ENCODE measurements around the gene PIP5K1A.
A peak's percentile ranks its signal among the peaks of the same experiment; 100 is the strongest.

Gene PIP5K1A

GRCh38 chr1:151277249-151277648 lies 78.9 kb downstream of the PIP5K1A start:
- ChIA-PET POLR2A (interaction anchor here (1.0 kb wide), 1 partner anchor 19 kb away, joined by 3 read pairs; no protein-coding TSS in a partner anchor), CTCF (interaction anchor here (0.9 to 2.4 kb wide), 6 partner anchors 12 to 63 kb away, joined by 3 to 10 read pairs (median 4); partner anchors contain the start of gene PSMD4)
- no peak for TF ChIP-seq CTCF (IDR thresholded peaks at IDR 0.05; ENCODE audit: control extremely low read depth, extremely low read depth, low read depth, missing control alignments)
- DNase-seq (ENCODE audit: extremely low spot score): no peak

- POLR2A ChIA-PET: interaction anchor here (0.5 to 1.4 kb wide), 9 partner anchors 14 to 116 kb away, joined by 3 to 6 read pairs (median 4); partner anchors contain the start of genes PI4KB and VPS72
Measured at GRCh38 chr1:151281225-151281968, 83.0 kb downstream of the PIP5K1A start.

GRCh38 chr1:151281969-151282882 lies 83.9 kb downstream of the PIP5K1A start, which contains the start of gene ZNF687:
Gene ZNF687, plus strand, starts transcription at chr1:151282299. Its CDS starts 3,993 bp downstream, at chr1:151286292.
- peak; percentile 98 for DNase-seq (ENCODE audit: extremely low spot score)
- CTCF ChIA-PET: interaction anchor here (0.9 to 2.2 kb wide), 18 partner anchors 10 to 211 kb away, joined by 3 to 13 read pairs (median 4); partner anchors contain the start of gene PI4KB
- POLR2A ChIA-PET: interaction anchor here (0.5 to 1.5 kb wide), 10 partner anchors 13 to 1146 kb away, joined by 3 to 6 read pairs (median 4); partner anchors contain the start of genes PI4KB and VPS72
- TF ChIP-seq CTCF (IDR thresholded peaks at IDR 0.05; ENCODE audit: control extremely low read depth, extremely low read depth, low read depth, missing control alignments): no peak

More at GRCh38 chr1:151281225-151281968, 83.0 kb downstream of the PIP5K1A start:
- CTCF ChIA-PET: interaction anchor here (0.9 to 2.2 kb wide), 17 partner anchors 9 to 210 kb away, joined by 3 to 13 read pairs (median 3); partner anchors contain the start of gene PI4KB
- peak; percentile 9 for TF ChIP-seq CTCF (IDR thresholded peaks at IDR 0.05; ENCODE audit: control extremely low read depth, extremely low read depth, low read depth, missing control alignments)
- DNase-seq (ENCODE audit: extremely low spot score): peak; percentile 90

GRCh38 chr1:151282883-151283725 lies 84.8 kb downstream of the PIP5K1A start:
- CTCF ChIA-PET: interaction anchor here (1.1 to 1.9 kb wide), 6 partner anchors 9 to 88 kb away, joined by 3 to 9 read pairs (median 6); no protein-coding TSS in a partner anchor
- peak; percentile 59 for DNase-seq (ENCODE audit: extremely low spot score)
- POLR2A ChIA-PET: interaction anchor here (0.6 to 1.5 kb wide), 3 partner anchors 44 to 1145 kb away, joined by 3 to 4 read pairs (median 3); partner anchors contain the start of genes PI4KB and VPS72
- TF ChIP-seq CTCF (IDR thresholded peaks at IDR 0.05; ENCODE audit: control extremely low read depth, extremely low read depth, low read depth, missing control alignments): peak; percentile 4

GRCh38 chr1:151284013-151284577 lies 85.7 kb downstream of the PIP5K1A start:
- CTCF ChIA-PET: interaction anchor here (1.1 to 2.0 kb wide), 6 partner anchors 8 to 89 kb away, joined by 3 to 9 read pairs (median 6); no protein-coding TSS in a partner anchor
- POLR2A ChIA-PET: interaction anchor here (0.6 kb wide), 1 partner anchor 12 kb away, joined by 3 read pairs; no protein-coding TSS in a partner anchor
- DNase-seq (ENCODE audit: extremely low spot score): no peak
- no peak for TF ChIP-seq CTCF (IDR thresholded peaks at IDR 0.05; ENCODE audit: control extremely low read depth, extremely low read depth, low read depth, missing control alignments)

Data from GM10248 (cell line).